Psoas muscle (tissue), 8 donors: ENCODE results near the gene NSFL1C. TPM values are rescaled to one million over a fixed set of nuclear protein-coding genes. Genes with fewer than 3 reads are reported as not detected.
"Not testable (repeated sequence)": the region's sequence is repeated elsewhere in the genome, so short reads cannot be mapped to it uniquely, and the experiment has no call there.

Experiments
- ATAC-seq, 4 donors: fragments of 200-7000 bp; cut with Tn5 transposase; one replicate each; pipeline ENCODE4 v1.9.1; 2020; ENCODE audit warnings: moderate library complexity in 3 of 4, mild to moderate bottlenecking in 2 of 4
- DNase-seq, 2 donors: peaks; one replicate each; pipeline ENCODE4 v3.0.0-alpha.2; 2020
- H3K27ac ChIP-seq: fragments of 200-600 bp; one replicate; pipeline ENCODE4 v1.8.0; 2022
- H3K27me3 ChIP-seq, 3 donors: fragments of 200-600 bp in 1 of 3; one replicate each; pipeline versions ENCODE4 v1.6.1 to v1.8.0; 2013 to 2022; ENCODE audit warnings: low read length in 2 of 3, mild to moderate bottlenecking in 2 of 3, moderate library complexity in 1 of 3; ENCODE audit not compliant: insufficient read depth in 3 of 3
- H3K36me3 ChIP-seq, 2 donors: fragments of 200-600 bp in 1 of 2; one replicate each; pipeline versions ENCODE4 v1.6.1 to v1.8.0; 2013 to 2022; ENCODE audit warnings: low read depth in 1 of 2, mild to moderate bottlenecking in 1 of 2, moderate library complexity in 1 of 2; ENCODE audit not compliant: insufficient read depth in 1 of 2
- H3K4me1 ChIP-seq: fragments of 200-600 bp; one replicate; pipeline ENCODE4 v1.8.0; 2022
- H3K4me3 ChIP-seq: fragments of 200-600 bp; one replicate; pipeline ENCODE4 v1.8.0; 2022; ENCODE audit warnings: mild to moderate bottlenecking
- H3K9me3 ChIP-seq: fragments of 200-600 bp; one replicate; pipeline ENCODE4 v1.8.0; 2022
- WGBS, 3 donors: extraction: QIAGEN DNeasy Blood & Tissue Kit; methylation state at CpG; one replicate each; pipeline versions ENCODE4 v1.1.6 to v1.1.7; 2013; 5-methylcytosine and 5-hydroxymethylcytosine counted together
- intact Hi-C, 2 donors: fragments of 100-400 bp; cut with DNase I; formaldehyde crosslinking; loops; one replicate each; pipeline versions ENCODE4 v1.11.0 to v1.14.2; 2022
- polyA plus RNA-seq, 3 donors: library from polyadenylated mRNA; stranded (reverse); fragments of 200-250 nt; gene quantifications; one replicate each; pipeline ENCODE4 v1.2.3, GENCODE V29; 2013
- total RNA-seq, 4 donors: library from RNA; stranded (reverse); fragmentation: NEBNext Ultra II Directional in 2 of 4; extraction: Animal tissue kit (Norgen Biotek cat#: 25700) in 2 of 4; gene quantifications; one replicate each; pipeline versions ENCODE4 v1.2.1 to v1.2.4, GENCODE V29; 2021 to 2023
- TF ChIP-seq, protein P1 (sequence below): fragments of 200-600 bp; IDR thresholded peaks from one replicate; pipeline ENCODE4 v1.8.0; 2022; ENCODE audit warnings: antibody characterized with exemption
- donor health status: healthy with polysubstance abuse.
- donor health status: DM: no; HTN: no; CAD: no; lungs with moderate emphysema.
- donor health status: Bipolar disorder and iron deficiency.
- donor health status: healthy.
- donor health status: DM: yes; HTN: yes; CAD: no.
- donor health status: DM: no; HTN: no; CAD: no.
- donor health status: DM: no; HTN: no; CAD: no.
- donor health status: DM: yes; HTN: yes; CAD: no.

NSFL1C gene
- total and polyA plus RNA-seq, 7 donors = 82.8 to 135 (median 107) TPM

- H3K4me3 ChIP-seq = no peak overlapping the region
- no peaks in the 10 kb centered on the region for H3K9me3 ChIP-seq
- WGBS, 3 donors = 83 to 88% (median 87%) methylated on average over 8 of the region's 8 CpGs
- DNase-seq (no peak), ATAC-seq (no peak)
- intact Hi-C loops = no loop called here
- H3K4me1 ChIP-seq = no peaks in the 10 kb centered on the region
- H3K27ac ChIP-seq = no peak overlapping the region
- TF ChIP-seq, protein P1, sequence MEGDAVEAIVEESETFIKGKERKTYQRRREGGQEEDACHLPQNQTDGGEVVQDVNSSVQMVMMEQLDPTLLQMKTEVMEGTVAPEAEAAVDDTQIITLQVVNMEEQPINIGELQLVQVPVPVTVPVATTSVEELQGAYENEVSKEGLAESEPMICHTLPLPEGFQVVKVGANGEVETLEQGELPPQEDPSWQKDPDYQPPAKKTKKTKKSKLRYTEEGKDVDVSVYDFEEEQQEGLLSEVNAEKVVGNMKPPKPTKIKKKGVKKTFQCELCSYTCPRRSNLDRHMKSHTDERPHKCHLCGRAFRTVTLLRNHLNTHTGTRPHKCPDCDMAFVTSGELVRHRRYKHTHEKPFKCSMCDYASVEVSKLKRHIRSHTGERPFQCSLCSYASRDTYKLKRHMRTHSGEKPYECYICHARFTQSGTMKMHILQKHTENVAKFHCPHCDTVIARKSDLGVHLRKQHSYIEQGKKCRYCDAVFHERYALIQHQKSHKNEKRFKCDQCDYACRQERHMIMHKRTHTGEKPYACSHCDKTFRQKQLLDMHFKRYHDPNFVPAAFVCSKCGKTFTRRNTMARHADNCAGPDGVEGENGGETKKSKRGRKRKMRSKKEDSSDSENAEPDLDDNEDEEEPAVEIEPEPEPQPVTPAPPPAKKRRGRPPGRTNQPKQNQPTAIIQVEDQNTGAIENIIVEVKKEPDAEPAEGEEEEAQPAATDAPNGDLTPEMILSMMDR = no peak
- peaks cover 0 to 5% (median 0%) of the 10 kb centered on the region in 3 donors for H3K27me3 ChIP-seq
- no peaks in the 10 kb centered on the region for H3K36me3 ChIP-seq
Observed at GRCh38 chr20:1499528-1500420, 33.1 kb upstream of the NSFL1C start.

GRCh38 chr20:1497371-1497770 lies 30.7 kb upstream of the NSFL1C start:
- intact Hi-C loops, H3K27me3 ChIP-seq, H3K4me3 ChIP-seq, DNase-seq, H3K36me3 ChIP-seq, H3K4me1 ChIP-seq, ATAC-seq, H3K9me3 ChIP-seq, H3K27ac ChIP-seq: not testable (repeated sequence)
- WGBS, 3 donors = 90 to 97% (median 92%) methylated on average over 5 of the region's 5 CpGs

GRCh38 chr20:1496930-1497329 lies 30.3 kb upstream of the NSFL1C start:
- WGBS, 3 donors = 79 to 80% (median 80%) methylated on average over 3 of the region's 3 CpGs
- H3K4me3 ChIP-seq = no peak overlapping the region
- H3K36me3 ChIP-seq = no peaks in the 10 kb centered on the region
- intact Hi-C loops = no loop called here
- H3K27ac ChIP-seq = no peak overlapping the region
- TF ChIP-seq, protein P1 = no peak
- ATAC-seq = no peak
- H3K4me1 ChIP-seq = no peaks in the 10 kb centered on the region
- no peak for DNase-seq
- H3K27me3 ChIP-seq = peaks cover 0 to 6% (median 1%) of the 10 kb centered on the region in 3 donors
- H3K9me3 ChIP-seq = no peaks in the 10 kb centered on the region

- peaks cover 0 to 6% (median 0%) of the 10 kb centered on the region in 3 donors for H3K27me3 ChIP-seq
- no peak overlapping the region for H3K4me3 ChIP-seq
- ATAC-seq = no peak
- intact Hi-C loops = no loop called here
- TF ChIP-seq, protein P1 = no peak
- DNase-seq = no peak
- H3K4me1 ChIP-seq = no peaks in the 10 kb centered on the region
- H3K27ac ChIP-seq = no peak overlapping the region
- H3K36me3 ChIP-seq = no peaks in the 10 kb centered on the region
- 16 to 31% (median 26%) methylated on average over 3 of the region's 3 CpGs for WGBS, 3 donors
- no peaks in the 10 kb centered on the region for H3K9me3 ChIP-seq
Observed at GRCh38 chr20:1494436-1494835, 27.8 kb upstream of the NSFL1C start.

DNA sequence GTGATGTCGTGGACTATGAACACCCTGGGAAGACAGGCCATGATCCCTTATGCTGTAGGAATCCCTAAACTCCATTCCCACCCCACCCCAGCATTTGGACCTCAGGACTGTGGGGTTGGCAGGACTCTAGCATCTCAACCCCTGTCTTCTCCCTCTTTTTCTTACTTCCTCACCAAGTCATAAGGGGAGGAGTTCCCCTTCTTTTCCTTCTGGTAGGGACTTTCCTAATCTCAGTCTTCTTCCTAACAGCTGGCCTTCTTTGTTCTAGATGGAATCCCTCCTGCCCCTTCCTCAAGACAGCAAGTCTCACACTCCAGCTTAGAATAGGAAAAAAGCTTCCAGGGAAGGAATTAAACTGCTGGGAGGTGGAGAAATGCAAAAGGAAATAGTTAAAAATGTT lies 26.9 kb upstream of the NSFL1C start:
- intact Hi-C loops = no loop called here
- H3K27ac ChIP-seq = no peak overlapping the region
- DNase-seq (no peak), ATAC-seq (no peak)
- no peaks in the 10 kb centered on the region for H3K36me3 ChIP-seq
- no peaks in the 10 kb centered on the region for H3K9me3 ChIP-seq
- 69 to 74% (median 70%) methylated on average over 1 of the region's 1 CpG for WGBS, 3 donors
- H3K27me3 ChIP-seq = peaks cover 0 to 6% (median 0%) of the 10 kb centered on the region in 3 donors
- TF ChIP-seq, protein P1 = no peak
- H3K4me3 ChIP-seq = no peak overlapping the region
- no peaks in the 10 kb centered on the region for H3K4me1 ChIP-seq
